Measurements from ENCODE around the gene DALRD3.

DALRD3 gene

DNA sequence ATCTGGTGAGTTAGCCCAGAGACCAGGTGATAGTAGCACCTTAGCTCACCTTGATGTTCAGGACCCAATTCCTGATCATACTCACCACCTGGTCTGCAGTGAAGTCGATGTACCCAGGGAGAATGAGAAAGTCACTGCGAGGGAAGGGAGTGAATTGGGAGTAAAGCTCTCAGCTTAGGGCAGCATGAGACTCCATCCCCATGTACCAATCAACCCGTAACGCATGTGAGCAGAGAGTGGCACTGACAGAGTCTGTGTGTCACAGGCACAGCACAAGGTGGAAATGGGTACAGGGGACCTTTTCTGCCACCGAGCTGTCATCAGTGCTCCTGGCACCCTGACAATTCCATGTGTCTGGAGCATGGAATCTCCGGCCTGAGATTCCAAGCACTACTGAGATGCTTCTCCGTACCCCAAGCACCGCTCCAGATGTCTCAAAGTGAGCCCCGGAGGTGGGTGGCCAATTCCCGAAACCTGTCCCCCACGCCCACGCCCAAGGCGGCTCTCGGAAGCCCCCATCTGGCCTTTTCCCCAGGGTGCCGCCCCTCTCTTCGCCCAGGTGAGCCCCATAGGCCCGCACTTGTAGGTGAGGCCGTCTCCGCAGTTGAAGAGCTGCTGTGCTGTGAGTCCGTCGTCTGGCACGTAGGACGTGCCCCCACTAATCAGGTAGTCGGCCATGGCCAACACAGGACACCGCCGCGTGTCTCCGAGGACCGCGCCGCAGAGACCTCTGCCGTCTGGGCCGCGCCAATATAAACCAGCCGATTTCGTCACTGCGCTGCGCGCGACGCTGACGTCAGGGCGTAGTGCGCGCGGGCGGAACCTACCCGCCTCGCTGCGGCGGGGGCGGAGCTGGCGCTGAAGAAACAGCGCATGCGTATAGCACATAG is 10.5 kb upstream of the DALRD3 start, which contains the start of gene IMPDH2:
IMPDH2 (minus strand) TSS at position 726 of the 890 bp plus-strand sequence; CDS start at position 678, 48 bp downstream.
- DNase-seq (ENCODE audit: low read depth) = peak; percentile 92
- H3K4me3 ChIP-seq (ENCODE audit: low read depth, low read length) = peak within 1 kb of the TSS; percentile 95
- TF ChIP-seq MYC (IDR thresholded peaks at IDR 0.05; ENCODE audit: low read depth, low read length) (peak; percentile 89), POLR2A (IDR thresholded peaks at IDR 0.05; ENCODE audit: extremely low read depth, insufficient read length) (peak; percentile 99)
- TF ChIP-seq, protein P1, sequence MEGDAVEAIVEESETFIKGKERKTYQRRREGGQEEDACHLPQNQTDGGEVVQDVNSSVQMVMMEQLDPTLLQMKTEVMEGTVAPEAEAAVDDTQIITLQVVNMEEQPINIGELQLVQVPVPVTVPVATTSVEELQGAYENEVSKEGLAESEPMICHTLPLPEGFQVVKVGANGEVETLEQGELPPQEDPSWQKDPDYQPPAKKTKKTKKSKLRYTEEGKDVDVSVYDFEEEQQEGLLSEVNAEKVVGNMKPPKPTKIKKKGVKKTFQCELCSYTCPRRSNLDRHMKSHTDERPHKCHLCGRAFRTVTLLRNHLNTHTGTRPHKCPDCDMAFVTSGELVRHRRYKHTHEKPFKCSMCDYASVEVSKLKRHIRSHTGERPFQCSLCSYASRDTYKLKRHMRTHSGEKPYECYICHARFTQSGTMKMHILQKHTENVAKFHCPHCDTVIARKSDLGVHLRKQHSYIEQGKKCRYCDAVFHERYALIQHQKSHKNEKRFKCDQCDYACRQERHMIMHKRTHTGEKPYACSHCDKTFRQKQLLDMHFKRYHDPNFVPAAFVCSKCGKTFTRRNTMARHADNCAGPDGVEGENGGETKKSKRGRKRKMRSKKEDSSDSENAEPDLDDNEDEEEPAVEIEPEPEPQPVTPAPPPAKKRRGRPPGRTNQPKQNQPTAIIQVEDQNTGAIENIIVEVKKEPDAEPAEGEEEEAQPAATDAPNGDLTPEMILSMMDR (IDR thresholded peaks at IDR 0.05; ENCODE audit: low read depth, low read length) = no peak
- TF ChIP-seq, protein P2, sequence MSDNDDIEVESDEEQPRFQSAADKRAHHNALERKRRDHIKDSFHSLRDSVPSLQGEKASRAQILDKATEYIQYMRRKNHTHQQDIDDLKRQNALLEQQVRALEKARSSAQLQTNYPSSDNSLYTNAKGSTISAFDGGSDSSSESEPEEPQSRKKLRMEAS (IDR thresholded peaks at IDR 0.05; ENCODE audit: low read depth, low read length) = peak; percentile 79

DNA sequence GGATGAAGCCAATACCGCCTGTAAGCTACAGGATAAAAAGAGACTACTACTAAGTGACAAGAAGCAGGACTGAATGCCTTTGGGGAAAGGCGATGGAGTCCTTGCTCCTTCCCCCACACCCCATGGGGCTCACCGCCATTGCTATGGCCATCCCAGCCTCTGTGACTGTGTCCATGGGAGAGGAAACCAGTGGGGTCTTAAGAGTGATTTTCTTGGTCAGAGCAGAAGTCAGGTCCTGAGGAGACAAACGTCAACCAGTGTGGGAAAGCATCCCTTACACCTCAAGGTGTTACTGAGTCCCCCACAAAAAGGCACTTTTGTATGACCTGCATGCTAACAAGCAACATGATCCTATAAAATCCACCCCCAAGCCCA is 9.9 kb upstream of the DALRD3 start:
- no peak for DNase-seq (ENCODE audit: low read depth)

DNA sequence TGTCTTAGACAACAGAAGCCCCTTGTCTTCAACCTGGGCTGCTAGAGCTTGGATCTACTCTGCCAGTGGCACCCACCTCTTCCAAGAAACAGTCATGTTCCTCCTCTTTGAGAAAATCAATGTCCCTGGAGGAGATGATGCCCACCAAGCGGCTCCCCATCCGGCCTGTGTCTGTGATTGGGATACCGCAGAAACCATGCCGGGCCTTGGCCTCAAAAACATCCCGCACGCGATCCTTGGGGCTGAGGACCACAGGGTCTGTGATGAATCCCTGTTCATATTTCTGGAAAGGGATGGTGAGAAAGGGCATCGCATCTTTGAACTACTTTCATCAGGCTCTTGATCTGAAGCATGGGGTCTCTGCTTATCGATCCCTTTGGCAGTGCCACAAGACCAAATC is 9.3 kb upstream of the DALRD3 start:
- peak overlapping the region; percentile 95 for H3K4me3 ChIP-seq (ENCODE audit: low read depth, low read length)
- DNase-seq (ENCODE audit: low read depth) = no peak
- TF ChIP-seq, protein P2 (IDR thresholded peaks at IDR 0.05; ENCODE audit: low read depth, low read length) = no peak
- TF ChIP-seq MYC (IDR thresholded peaks at IDR 0.05; ENCODE audit: low read depth, low read length) (no peak), POLR2A (IDR thresholded peaks at IDR 0.05; ENCODE audit: extremely low read depth, insufficient read length) (no peak)
- TF ChIP-seq, protein P1 (IDR thresholded peaks at IDR 0.05; ENCODE audit: low read depth, low read length) = no peak

More for the DNA sequence above, 9.9 kb upstream of the DALRD3 start:
- peak overlapping the region; percentile 95 for H3K4me3 ChIP-seq (ENCODE audit: low read depth, low read length)
- TF ChIP-seq, protein P1 (IDR thresholded peaks at IDR 0.05; ENCODE audit: low read depth, low read length) = no peak
- TF ChIP-seq POLR2A (IDR thresholded peaks at IDR 0.05; ENCODE audit: extremely low read depth, insufficient read length) = no peak
- TF ChIP-seq, protein P2 (IDR thresholded peaks at IDR 0.05; ENCODE audit: low read depth, low read length) = no peak
- no peak for TF ChIP-seq MYC (IDR thresholded peaks at IDR 0.05; ENCODE audit: low read depth, low read length)

DNA sequence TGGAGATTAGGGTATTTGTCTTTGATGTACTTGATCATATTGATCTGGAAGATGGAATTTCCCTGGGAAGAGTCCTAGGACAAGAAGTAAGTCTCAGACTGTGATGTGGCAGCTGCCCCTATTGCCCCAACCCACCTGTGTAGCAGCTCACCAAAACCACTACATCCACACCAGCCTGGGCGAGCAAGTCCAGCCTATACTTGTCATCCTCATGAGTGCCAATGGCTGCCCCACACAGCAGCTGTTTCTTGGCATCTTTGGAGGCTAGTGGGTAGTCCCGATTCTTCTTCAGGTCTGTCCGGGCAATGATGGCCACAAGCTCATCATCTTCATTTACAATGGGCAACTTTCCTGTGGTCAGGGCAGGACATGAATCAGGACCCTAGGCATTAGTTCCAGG is 8.2 kb upstream of the DALRD3 start:
- H3K4me3 ChIP-seq (ENCODE audit: low read depth, low read length) = no peak overlapping the region
- TF ChIP-seq, protein P2 (IDR thresholded peaks at IDR 0.05; ENCODE audit: low read depth, low read length) = no peak
- TF ChIP-seq MYC (IDR thresholded peaks at IDR 0.05; ENCODE audit: low read depth, low read length) = no peak
- TF ChIP-seq POLR2A (IDR thresholded peaks at IDR 0.05; ENCODE audit: extremely low read depth, insufficient read length) = no peak
- TF ChIP-seq, protein P1 (IDR thresholded peaks at IDR 0.05; ENCODE audit: low read depth, low read length) = no peak
- no peak for DNase-seq (ENCODE audit: low read depth)

DNA sequence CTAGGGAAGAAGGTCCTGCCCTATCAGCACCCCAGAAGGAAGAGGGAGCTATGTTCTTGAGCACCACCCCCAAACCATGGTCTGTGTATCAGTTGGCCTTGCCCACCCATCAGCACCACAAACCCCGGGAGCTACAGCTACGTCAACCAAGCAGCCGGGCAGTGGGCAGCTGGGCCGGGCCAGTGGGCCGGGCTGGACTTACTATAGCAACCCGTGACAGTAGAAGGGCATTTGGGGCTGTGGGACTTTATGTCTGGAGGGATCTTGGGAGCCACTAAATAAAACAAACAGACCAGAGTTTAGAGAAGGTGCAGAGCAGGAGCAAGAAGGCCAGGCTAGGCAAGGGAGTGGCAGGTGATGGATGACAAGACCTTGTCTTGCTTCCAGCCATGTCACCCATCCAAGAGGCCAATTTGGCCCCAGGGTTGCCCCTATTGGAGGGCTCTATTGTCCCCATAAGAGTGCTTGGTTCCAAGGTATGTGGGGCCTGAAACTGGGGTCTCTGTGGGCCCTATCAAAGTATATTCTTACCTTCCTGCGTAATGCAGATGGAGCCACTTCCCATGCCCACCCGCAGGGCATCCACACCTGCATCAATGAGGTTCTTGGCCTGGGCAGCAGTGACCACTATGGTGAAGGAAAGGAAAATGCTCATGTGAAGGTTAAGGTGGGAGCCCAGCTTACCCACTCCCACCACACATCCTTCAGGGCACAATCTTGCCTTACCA is 7.6 kb upstream of the DALRD3 start:
- TF ChIP-seq MYC (IDR thresholded peaks at IDR 0.05; ENCODE audit: low read depth, low read length) (no peak), POLR2A (IDR thresholded peaks at IDR 0.05; ENCODE audit: extremely low read depth, insufficient read length) (no peak)
- TF ChIP-seq, protein P2 (IDR thresholded peaks at IDR 0.05; ENCODE audit: low read depth, low read length) = no peak
- TF ChIP-seq, protein P1 (IDR thresholded peaks at IDR 0.05; ENCODE audit: low read depth, low read length) = no peak
- DNase-seq (ENCODE audit: low read depth) = no peak
- H3K4me3 ChIP-seq (ENCODE audit: low read depth, low read length) = peak overlapping the region; percentile 16

Data from NB4 (cell line).